ENCODE data around the gene OBP2B.

OBP2B gene

GRCh38 chr9:133167096-133167730 lies 41.8 kb downstream of the OBP2B start:
- DNase-seq (ENCODE audit: low spot score): no peak

- no peak for DNase-seq (ENCODE audit: low spot score)
Measured at GRCh38 chr9:133166392-133166791, 42.7 kb downstream of the OBP2B start.

- DNase-seq (ENCODE audit: low spot score): no peak
Measured at GRCh38 chr9:133165452-133165730, 43.7 kb downstream of the OBP2B start.

DNA sequence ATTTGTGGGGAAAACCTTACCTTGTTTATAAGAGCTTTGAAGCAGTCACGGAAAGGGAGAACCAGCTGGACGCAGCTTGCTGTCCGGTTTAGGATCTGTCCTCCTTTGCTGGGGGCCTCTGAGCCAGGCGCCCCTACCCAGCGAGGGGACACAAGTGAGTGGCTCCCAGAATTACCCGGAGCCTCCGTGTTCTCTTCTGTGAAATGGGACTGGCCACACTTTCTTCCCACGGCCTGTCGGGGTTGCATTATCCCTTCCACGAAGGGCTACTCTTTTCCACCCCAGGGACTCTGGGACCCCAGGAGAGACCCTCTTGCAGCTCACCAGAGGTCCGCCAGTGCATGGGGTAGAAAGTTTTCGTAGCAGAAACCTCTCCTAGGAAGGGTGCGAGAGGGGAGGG lies 44.9 kb downstream of the OBP2B start:
- no peak for DNase-seq (ENCODE audit: low spot score)

DNA sequence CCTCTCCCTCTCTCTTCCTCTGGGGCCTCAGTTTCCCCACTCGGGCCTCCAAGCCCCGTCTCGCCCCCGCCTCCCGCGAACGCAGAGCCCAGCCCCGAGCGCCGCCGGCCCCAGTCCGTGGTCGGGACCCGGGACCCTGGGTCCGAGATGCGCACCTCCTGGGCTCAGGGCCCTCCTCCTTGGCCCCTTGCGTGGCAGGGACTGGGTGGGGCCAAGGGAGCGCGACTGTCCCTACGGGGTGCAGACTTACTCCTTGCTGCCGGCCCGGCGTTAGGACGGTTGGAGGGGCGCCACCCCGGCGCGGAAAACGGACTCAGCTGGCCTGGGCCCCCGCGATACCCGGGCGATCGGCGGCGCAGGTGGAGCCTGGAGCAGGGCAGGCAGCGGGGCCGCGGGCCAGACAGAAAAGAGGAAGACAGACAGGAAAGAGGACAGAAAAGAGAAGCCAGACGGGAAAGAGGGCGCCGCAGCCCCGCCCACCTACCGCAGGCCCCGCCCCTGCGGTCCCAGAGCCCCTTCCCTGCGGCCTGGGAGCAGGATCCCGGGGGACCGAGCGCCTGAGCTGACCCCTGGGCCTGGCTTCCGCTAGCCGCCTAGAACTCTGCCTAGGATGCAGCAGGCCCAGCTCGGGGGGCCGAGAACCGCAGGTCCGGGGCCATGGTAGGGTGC lies 45.4 kb downstream of the OBP2B start, which contains the start of gene GBGT1:
Gene GBGT1, minus strand, starts transcription at position 411 of the 669 bp plus-strand sequence. CDS start 1,502 bp downstream, outside the sequence.
- no peak for DNase-seq (ENCODE audit: low spot score)

- DNase-seq (ENCODE audit: low spot score): no peak
Measured at GRCh38 chr9:133162861-133163503, 46.1 kb downstream of the OBP2B start.

GRCh38 chr9:133161547-133161950 lies 47.5 kb downstream of the OBP2B start:
- DNase-seq (ENCODE audit: low spot score): no peak

DNA sequence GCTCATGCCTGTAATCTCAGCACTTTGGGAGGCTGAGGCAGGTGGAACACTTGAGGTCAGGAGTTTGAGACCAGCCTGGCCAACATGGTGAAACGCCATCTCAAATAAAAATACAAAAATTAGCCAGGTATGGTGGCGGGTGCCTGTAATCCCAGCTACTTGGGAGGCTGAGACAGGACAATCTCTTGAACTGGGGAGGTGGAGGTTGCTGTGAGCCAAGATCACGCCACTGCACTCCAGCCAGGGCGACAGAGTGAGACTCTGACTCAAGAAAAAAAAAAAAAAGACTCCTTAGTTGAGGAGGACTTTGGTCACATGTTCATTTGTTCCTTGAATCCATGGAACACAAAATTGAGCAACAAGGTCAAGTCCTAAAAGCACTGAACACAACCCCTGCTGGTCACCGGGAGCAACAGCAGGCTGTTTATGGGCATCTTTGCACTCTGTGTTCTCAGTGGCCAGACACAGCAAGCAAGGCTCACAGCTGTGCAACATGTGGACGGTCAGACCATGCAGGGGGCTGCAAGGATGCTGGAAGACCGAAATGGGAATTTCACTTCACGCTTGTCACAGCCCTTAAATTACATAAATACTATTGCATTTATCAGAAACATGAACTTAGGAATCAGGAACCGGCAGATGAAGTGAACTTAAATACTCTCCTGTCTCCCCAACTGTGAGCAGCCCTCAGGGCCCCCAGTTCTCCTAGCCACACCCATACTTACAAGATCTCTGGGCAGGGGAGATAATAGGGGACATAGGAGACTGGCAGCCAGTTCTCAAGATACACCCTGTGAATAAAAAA lies 48.1 kb downstream of the OBP2B start:
- peak; percentile 42 for DNase-seq (ENCODE audit: low spot score)

GRCh38 chr9:133158695-133159094 lies 50.4 kb downstream of the OBP2B start:
- no peak for DNase-seq (ENCODE audit: low spot score)

Measured in kidney capillary endothelial cell (primary cell).